Measurements from ENCODE around the gene OR4C12.
"Not testable (repeated sequence)": the region's sequence is repeated elsewhere in the genome, so short reads cannot be mapped to it uniquely, and the experiment has no call there.

The OR4C12 gene

DNA sequence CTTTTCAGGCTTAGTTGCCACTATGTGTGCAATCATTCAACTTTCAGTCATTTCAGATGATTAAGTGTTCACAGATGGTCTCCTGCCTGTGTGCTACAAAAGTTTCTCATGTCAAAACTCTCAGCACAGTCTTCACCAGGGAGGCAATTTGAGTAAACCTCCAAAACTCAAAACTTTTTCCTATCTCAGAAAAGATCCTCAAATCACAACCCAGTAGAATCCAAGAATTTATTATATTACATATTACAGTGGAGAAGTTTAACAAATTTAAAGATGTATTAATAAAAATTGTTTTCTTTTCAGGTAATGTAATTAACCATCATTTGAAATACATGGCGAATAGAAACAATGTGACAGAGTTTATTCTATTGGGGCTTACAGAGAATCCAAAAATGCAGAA, 30.2 kb downstream of the OR4C12 start, which contains the start of gene OR4C13:
Gene OR4C13, plus strand, starts transcription at position 301 of the 400 bp plus-strand sequence. Its CDS starts 32 bp downstream, at position 333.
- H3K4me3 ChIP-seq (ENCODE audit: low read depth, low read length), result no peak within 1 kb of the TSS
- no peaks in the 10 kb centered on the region for H3K79me2 ChIP-seq (ENCODE audit: control insufficient read depth, insufficient read depth, low read length, poor library complexity)
- no peak within 1 kb of the TSS for H4K91ac ChIP-seq (ENCODE audit: low read depth, low read length)
- WGBS (ENCODE audit: extremely low coverage, insufficient coverage, insufficient read length), result no CpG with 5 or more reads among the region's 1 CpG
- H4K12ac ChIP-seq (ENCODE audit: low read depth, low read length), result no peak within 1 kb of the TSS
- no peak within 1 kb of the TSS for H3K23ac ChIP-seq (ENCODE audit: low read length)
- no peak within 1 kb of the TSS for H3K4ac ChIP-seq (ENCODE audit: low read depth, low read length)
- no peaks in the 10 kb centered on the region for H3K4me1 ChIP-seq (ENCODE audit: control insufficient read depth in 1 of 2, insufficient read depth in 2 of 2, low read length in 2 of 2)
- no peak within 1 kb of the TSS for H2BK120ac ChIP-seq (ENCODE audit: insufficient read depth, low read length, poor library complexity)
- no peak within 1 kb of the TSS for H3K9ac ChIP-seq (ENCODE audit: low read length)
- H4K8ac ChIP-seq (ENCODE audit: low read depth, low read length), result no peak within 1 kb of the TSS
- no peak for DNase-seq
- no peak within 1 kb of the TSS for H2BK5ac ChIP-seq (ENCODE audit: low read depth, low read length, poor library complexity)
- H3K14ac ChIP-seq (ENCODE audit: low read length), result no peak within 1 kb of the TSS
- no peak within 1 kb of the TSS for H3K27ac ChIP-seq (ENCODE audit: low read depth, low read length)
- H3K4me2 ChIP-seq (ENCODE audit: low read length), result no peak within 1 kb of the TSS
- no peaks in the 10 kb centered on the region for H3K27me3 ChIP-seq (ENCODE audit: insufficient read depth, low read length)
- H3K79me1 ChIP-seq (ENCODE audit: low read length), result no peaks in the 10 kb centered on the region
- no peak within 1 kb of the TSS for H2AFZ ChIP-seq (ENCODE audit: insufficient read depth, low read length, poor library complexity)
- H3K36me3 ChIP-seq (ENCODE audit: control insufficient read depth in 1 of 2, insufficient read depth in 2 of 2, low read length in 2 of 2), result no peaks in the 10 kb centered on the region
- H2BK12ac ChIP-seq (ENCODE audit: low read length), result no peak within 1 kb of the TSS
- no peak within 1 kb of the TSS for H2AK5ac ChIP-seq (ENCODE audit: low read length)
- H3K9me3 ChIP-seq (ENCODE audit: insufficient read depth, low read depth, low read length), result peaks cover 3% of the 10 kb centered on the region
- no peak within 1 kb of the TSS for H3K18ac ChIP-seq (ENCODE audit: low read length)

DNA sequence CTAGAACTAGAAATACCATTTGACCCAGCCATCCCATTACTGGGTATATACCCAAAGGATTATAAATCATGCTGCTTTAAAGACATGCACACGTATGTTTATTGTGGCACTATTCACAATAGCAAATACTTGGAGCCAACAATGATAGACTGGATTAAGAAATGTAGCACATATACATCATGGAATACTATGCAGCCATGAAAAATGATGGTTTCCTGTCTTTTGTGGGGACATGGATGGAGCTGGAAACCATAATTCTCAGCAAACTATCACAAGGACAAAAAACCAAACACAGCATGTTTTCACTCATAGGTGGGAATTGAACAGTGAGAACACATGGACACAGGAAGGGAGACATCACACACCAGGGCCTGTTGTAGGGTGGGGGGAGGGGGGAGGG, 33.6 kb downstream of the OR4C12 start:
- H3K23ac ChIP-seq (ENCODE audit: low read length); H3K14ac ChIP-seq (ENCODE audit: low read length); H3K79me1 ChIP-seq (ENCODE audit: low read length); H3K9ac ChIP-seq (ENCODE audit: low read length); H2BK5ac ChIP-seq (ENCODE audit: low read depth, low read length, poor library complexity); H2AFZ ChIP-seq (ENCODE audit: insufficient read depth, low read length, poor library complexity); H3K18ac ChIP-seq (ENCODE audit: low read length); H4K91ac ChIP-seq (ENCODE audit: low read depth, low read length); H3K4ac ChIP-seq (ENCODE audit: low read depth, low read length); H3K4me3 ChIP-seq (ENCODE audit: low read depth, low read length); DNase-seq; H2BK120ac ChIP-seq (ENCODE audit: insufficient read depth, low read length, poor library complexity); H4K8ac ChIP-seq (ENCODE audit: low read depth, low read length); H3K4me1 ChIP-seq (ENCODE audit: control insufficient read depth in 1 of 2, insufficient read depth in 2 of 2, low read length in 2 of 2); H2AK5ac ChIP-seq (ENCODE audit: low read length); H3K36me3 ChIP-seq (ENCODE audit: control insufficient read depth in 1 of 2, insufficient read depth in 2 of 2, low read length in 2 of 2); H3K79me2 ChIP-seq (ENCODE audit: control insufficient read depth, insufficient read depth, low read length, poor library complexity); H2BK12ac ChIP-seq (ENCODE audit: low read length); H3K27ac ChIP-seq (ENCODE audit: low read depth, low read length); H4K12ac ChIP-seq (ENCODE audit: low read depth, low read length); H3K4me2 ChIP-seq (ENCODE audit: low read length); H3K27me3 ChIP-seq (ENCODE audit: insufficient read depth, low read length); H3K9me3 ChIP-seq (ENCODE audit: insufficient read depth, low read depth, low read length): not testable (repeated sequence)
- no CpG with 5 or more reads among the region's 1 CpG for WGBS (ENCODE audit: extremely low coverage, insufficient coverage, insufficient read length)

Measured in trophoblast cell (in vitro differentiated cells and primary cell).